HepG2 (cell line): ENCODE data around the gene PPP1R1B. TPM values are rescaled to one million over a fixed set of nuclear protein-coding genes. Genes with fewer than 3 reads are reported as not detected.

Source experiments
- FOSL2 ChIP-seq: sonication (generic); formaldehyde crosslinking; IDR thresholded peaks from 2 replicates; pipeline ENCODE4 v1.4.0; 2020; ENCODE audit warnings: missing genetic modification reagents
- GABPA ChIP-seq, 2 experiments: IDR thresholded peaks; 2 replicates each; pipeline ENCODE4 v1.6.1; 2011 to 2016; ENCODE audit warnings: low read depth in 2 of 2, low read length in 1 of 2, missing biosample characterization in 1 of 2, missing genetic modification characterization in 1 of 2
- KAT8 ChIP-seq: IDR thresholded peaks from 2 replicates; pipeline ENCODE4 v1.6.1; 2016; ENCODE audit warnings: missing genetic modification reagents, missing compliant biosample characterization
- MAZ ChIP-seq, 2 experiments: sonication (generic) in 1 of 2; formaldehyde crosslinking in 1 of 2; IDR thresholded peaks; 2 replicates each; pipeline versions ENCODE4 v1.5.0 to v1.6.1; 2012 to 2020; ENCODE audit warnings: low read depth in 2 of 2, mild to moderate bottlenecking in 2 of 2, borderline replicate concordance in 1 of 2, improper control_type of control experiment in 1 of 2, low read length in 1 of 2, missing genetic modification reagents in 1 of 2, moderate library complexity in 1 of 2
- ONECUT2 ChIP-seq: sonication (generic); formaldehyde crosslinking; IDR thresholded peaks from 2 replicates; pipeline ENCODE4 v1.4.0; 2020; ENCODE audit warnings: missing genetic modification reagents
- RNF2 ChIP-seq: fragments of 450-650 bp; conservative IDR thresholded peaks from 2 replicates; pipeline ENCODE4 v1.6.1; 2016; ENCODE audit warnings: low read depth
- SAP130 ChIP-seq: IDR thresholded peaks from 2 replicates; pipeline ENCODE4 v1.6.1; 2016; ENCODE audit warnings: low read depth
- TEAD2 ChIP-seq: sonication (generic); formaldehyde crosslinking; IDR thresholded peaks from 2 replicates; pipeline ENCODE4 v1.9.0; 2021; ENCODE audit warnings: missing genetic modification reagents
- ZEB1 ChIP-seq: IDR thresholded peaks from 2 replicates; pipeline ENCODE4 v1.6.1; 2012; ENCODE audit warnings: mild to moderate bottlenecking, low read depth, inconsistent platforms; ENCODE audit not compliant: insufficient replicate concordance
- ZNF326 ChIP-seq: sonication (generic); formaldehyde crosslinking; IDR thresholded peaks from 2 replicates; pipeline ENCODE4 v1.4.0; 2020; ENCODE audit warnings: missing genetic modification reagents, borderline replicate concordance
- ZNF460 ChIP-seq: sonication (generic); formaldehyde crosslinking; IDR thresholded peaks from 2 replicates; pipeline ENCODE4 v1.5.1; 2020; ENCODE audit warnings: missing genetic modification reagents, mild to moderate bottlenecking, borderline replicate concordance
- ZNF552 ChIP-seq: sonication (generic); formaldehyde crosslinking; IDR thresholded peaks from 2 replicates; pipeline ENCODE4 v1.9.0; 2022; ENCODE audit warnings: missing genetic modification reagents, mild to moderate bottlenecking, borderline replicate concordance
- polyA plus RNA-seq, 8 experiments: library from polyadenylated mRNA; depleted of rRNA in 3 of 8; stranded (reverse) in 7 of 8; unstranded in 1 of 8; fragments of >200 nt; fragmentation: Illumina TruSeq in 4 of 8; extraction: Trizol in 4 of 8; gene quantifications; 2 replicates each; pipeline versions ENCODE4 v1.2.1 to v1.2.3, GENCODE V29; 2011 to 2016; ENCODE audit warnings: low read depth in 4 of 8, missing spikeins in 1 of 8, mixed read lengths in 1 of 8; ENCODE audit not compliant: insufficient read depth in 1 of 8
- total RNA-seq, 5 experiments: library from RNA; depleted of rRNA; stranded (reverse); fragments of >200 nt; fragmentation: Illumina TruSeq; extraction: Trizol; gene quantifications; 2 replicates each; pipeline ENCODE4 v1.2.3, GENCODE V29; 2016; ENCODE audit warnings: low read depth in 1 of 5
- TF ChIP-seq, protein P1 (sequence below): sonication (generic); formaldehyde crosslinking; IDR thresholded peaks from 2 replicates; pipeline ENCODE4 v1.8.0; 2022; ENCODE audit warnings: missing genetic modification reagents, mild to moderate bottlenecking, inconsistent platforms, borderline replicate concordance
- TF ChIP-seq, protein P2 (sequence below): sonication (generic); formaldehyde crosslinking; IDR thresholded peaks from 2 replicates; pipeline ENCODE4 v1.8.0; 2022; ENCODE audit warnings: missing genetic modification reagents, low read depth, mild to moderate bottlenecking, borderline replicate concordance
- TF ChIP-seq, protein P3 (sequence below): sonication (generic); formaldehyde crosslinking; IDR thresholded peaks from 2 replicates; pipeline ENCODE4 v1.4.0; 2020; ENCODE audit warnings: missing genetic modification reagents
- TF ChIP-seq, protein P4 (sequence below): sonication (generic); formaldehyde crosslinking; IDR thresholded peaks from 2 replicates; pipeline ENCODE4 v1.8.1; 2023; ENCODE audit warnings: missing genetic modification reagents, mild to moderate bottlenecking, borderline replicate concordance
- TF ChIP-seq, protein P5 (sequence below): sonication (generic); formaldehyde crosslinking; IDR thresholded peaks from 2 replicates; pipeline ENCODE4 v1.5.0; 2020; ENCODE audit warnings: missing genetic modification reagents, mild to moderate bottlenecking, borderline replicate concordance

Gene PPP1R1B
- total and polyA plus RNA-seq, 2 of the 13 experiments (the other 11 are each of a cell fraction or from before 2014, with no cell fraction given) = 0.08 TPM; not detected in 1

DNA sequence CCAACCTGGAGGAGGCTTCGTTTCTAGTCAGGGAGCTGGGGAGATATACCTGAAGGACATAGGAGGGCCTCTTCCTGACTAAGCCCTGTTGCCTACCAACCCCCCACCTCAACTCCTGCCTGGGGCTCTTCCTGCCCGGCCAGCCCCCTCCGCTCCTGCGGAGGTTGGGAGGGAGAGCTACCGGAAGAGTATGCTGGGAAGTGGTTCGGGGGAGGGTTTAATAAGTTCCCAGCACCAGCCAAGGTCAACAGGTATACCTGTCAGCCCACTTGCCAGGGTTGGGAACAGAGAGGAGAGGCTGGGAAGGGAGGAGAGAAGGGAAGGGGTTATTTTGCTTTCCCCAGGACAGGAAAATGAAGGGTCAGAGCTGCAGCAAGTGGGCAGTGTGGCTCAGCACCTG lies 4.7 kb downstream of the PPP1R1B start (continued):
- no peak for TF ChIP-seq ZNF460 (CRISPR knock-in tag)
- peak; percentile 47 for TF ChIP-seq SAP130 (CRISPR knock-in tag)
- TF ChIP-seq, protein P1, sequence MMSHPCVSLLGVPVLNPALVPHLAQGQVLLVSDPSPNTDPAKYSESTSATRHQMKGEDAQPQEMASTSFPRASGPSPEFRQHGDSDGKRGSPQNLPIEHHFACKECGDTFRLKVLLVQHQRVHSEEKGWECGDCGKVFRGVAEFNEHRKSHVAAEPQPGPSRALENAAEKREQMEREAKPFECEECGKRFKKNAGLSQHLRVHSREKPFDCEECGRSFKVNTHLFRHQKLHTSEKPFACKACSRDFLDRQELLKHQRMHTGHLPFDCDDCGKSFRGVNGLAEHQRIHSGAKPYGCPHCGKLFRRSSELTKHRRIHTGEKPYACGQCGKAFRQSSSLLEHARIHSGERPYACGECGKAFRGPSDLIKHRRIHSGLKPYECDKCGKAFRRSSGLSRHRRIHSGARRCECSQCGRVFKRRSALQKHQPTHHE (CRISPR knock-in tag) = no peak
- TF ChIP-seq, protein P2, sequence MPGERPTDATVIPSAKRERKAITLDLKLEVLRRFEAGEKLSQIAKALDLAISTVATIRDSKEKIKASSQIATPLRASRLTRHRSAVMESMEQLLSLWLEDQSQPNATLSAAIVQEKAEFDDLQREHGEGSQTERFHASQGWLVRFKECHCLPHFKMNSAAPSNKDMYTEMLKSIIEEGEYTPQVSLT (CRISPR knock-in tag) = no peak
- no peak for TF ChIP-seq ZNF552 (CRISPR knock-in tag)
- TF ChIP-seq TEAD2 (CRISPR knock-in tag) = no peak
- TF ChIP-seq, protein P3, sequence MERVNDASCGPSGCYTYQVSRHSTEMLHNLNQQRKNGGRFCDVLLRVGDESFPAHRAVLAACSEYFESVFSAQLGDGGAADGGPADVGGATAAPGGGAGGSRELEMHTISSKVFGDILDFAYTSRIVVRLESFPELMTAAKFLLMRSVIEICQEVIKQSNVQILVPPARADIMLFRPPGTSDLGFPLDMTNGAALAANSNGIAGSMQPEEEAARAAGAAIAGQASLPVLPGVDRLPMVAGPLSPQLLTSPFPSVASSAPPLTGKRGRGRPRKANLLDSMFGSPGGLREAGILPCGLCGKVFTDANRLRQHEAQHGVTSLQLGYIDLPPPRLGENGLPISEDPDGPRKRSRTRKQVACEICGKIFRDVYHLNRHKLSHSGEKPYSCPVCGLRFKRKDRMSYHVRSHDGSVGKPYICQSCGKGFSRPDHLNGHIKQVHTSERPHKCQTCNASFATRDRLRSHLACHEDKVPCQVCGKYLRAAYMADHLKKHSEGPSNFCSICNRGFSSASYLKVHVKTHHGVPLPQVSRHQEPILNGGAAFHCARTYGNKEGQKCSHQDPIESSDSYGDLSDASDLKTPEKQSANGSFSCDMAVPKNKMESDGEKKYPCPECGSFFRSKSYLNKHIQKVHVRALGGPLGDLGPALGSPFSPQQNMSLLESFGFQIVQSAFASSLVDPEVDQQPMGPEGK = peak; percentile 71
- TF ChIP-seq MAZ (IDR thresholded peaks at IDR 0.05; ENCODE audit: borderline replicate concordance, low read depth, low read length) = no peak
- TF ChIP-seq MAZ (CRISPR knock-in tag; IDR thresholded peaks at IDR 0.05; ENCODE audit: low read depth) = no peak
- peak; percentile 26; the same call in 1 of the 2 replicates for TF ChIP-seq GABPA (IDR thresholded peaks at IDR 0.05; ENCODE audit: low read depth, low read length)
- peak; percentile 76 for TF ChIP-seq GABPA (CRISPR knock-in tag; IDR thresholded peaks at IDR 0.05; ENCODE audit: low read depth)
- TF ChIP-seq, protein P4, sequence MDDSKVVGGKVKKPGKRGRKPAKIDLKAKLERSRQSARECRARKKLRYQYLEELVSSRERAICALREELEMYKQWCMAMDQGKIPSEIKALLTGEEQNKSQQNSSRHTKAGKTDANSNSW (CRISPR knock-in tag) = no peak
- TF ChIP-seq KAT8 (CRISPR knock-in tag) = peak; percentile 39; the same call in 1 of the 2 replicates
- TF ChIP-seq ZEB1 = peak; percentile 52
- no peak for TF ChIP-seq FOSL2 (CRISPR knock-in tag)
- TF ChIP-seq ZNF326 (CRISPR knock-in tag) = no peak
- TF ChIP-seq, protein P5, sequence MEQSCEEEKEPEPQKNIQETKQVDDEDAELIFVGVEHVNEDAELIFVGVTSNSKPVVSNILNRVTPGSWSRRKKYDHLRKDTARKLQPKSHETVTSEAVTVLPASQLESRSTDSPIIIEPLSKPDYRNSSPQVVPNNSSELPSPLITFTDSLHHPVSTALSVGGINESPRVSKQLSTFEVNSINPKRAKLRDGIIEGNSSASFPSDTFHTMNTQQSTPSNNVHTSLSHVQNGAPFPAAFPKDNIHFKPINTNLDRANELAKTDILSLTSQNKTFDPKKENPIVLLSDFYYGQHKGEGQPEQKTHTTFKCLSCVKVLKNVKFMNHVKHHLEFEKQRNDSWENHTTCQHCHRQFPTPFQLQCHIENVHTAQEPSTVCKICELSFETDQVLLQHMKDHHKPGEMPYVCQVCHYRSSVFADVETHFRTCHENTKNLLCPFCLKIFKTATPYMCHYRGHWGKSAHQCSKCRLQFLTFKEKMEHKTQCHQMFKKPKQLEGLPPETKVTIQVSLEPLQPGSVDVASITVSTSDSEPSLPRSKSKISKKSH (CRISPR knock-in tag) = no peak
- no peak for TF ChIP-seq ONECUT2 (CRISPR knock-in tag)
- no peak for TF ChIP-seq RNF2
